GM19043 (cell line): ENCODE measurements around the gene WNT4.

ENCODE experiments used
- ATAC-seq: cut with Tn5 transposase; IDR thresholded peaks from one replicate; pipeline ENCODE4 v1.9.1; 2021; ENCODE audit warnings: low read depth; ENCODE audit not compliant: unreplicated experiment

The WNT4 gene

DNA sequence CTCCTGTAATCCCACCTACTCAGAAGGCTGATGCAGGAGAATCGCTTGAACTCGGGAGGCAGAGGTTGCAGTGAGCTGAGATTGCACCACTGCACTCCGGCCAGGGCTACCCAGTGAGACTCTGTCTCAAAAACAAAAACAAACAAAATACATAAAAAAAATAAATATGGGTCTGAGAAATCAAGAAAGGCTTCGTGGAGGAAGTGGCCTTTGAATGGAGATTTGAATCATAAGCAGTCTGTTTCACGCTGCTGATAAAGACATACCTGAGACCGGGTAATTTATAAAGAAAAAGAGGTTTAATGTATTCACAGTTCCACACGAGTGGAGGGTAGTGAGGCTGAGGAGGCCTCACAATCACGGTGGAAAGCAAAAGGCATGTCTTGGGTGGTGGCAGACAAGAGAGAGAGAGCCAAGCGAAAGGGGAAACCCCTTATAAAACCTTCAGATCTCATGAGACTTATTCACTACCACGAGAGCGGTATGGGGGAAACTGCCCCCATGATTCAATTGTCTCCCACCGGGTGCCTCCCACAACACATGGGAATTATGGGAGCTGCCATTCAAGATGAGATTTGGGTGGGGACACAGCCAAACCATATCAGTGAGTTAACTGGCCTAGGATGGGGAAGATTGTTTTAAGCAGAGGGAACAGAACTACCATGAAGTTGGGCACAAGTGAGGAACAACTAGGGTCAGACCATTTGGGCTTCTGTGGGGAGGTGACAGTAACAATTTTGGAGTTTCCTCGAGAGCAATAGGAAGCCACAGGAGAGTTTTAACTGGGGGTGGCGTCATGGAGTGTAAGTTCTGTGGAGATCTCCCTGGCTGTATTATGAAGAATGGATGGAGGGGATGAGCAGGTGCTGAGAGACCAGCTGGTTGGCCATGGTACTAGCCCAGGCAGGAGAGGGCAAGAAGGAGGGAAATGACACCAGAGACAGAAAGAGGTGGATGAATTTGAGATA, 22.2 kb upstream of the WNT4 start:
- ATAC-seq, result no peak

DNA sequence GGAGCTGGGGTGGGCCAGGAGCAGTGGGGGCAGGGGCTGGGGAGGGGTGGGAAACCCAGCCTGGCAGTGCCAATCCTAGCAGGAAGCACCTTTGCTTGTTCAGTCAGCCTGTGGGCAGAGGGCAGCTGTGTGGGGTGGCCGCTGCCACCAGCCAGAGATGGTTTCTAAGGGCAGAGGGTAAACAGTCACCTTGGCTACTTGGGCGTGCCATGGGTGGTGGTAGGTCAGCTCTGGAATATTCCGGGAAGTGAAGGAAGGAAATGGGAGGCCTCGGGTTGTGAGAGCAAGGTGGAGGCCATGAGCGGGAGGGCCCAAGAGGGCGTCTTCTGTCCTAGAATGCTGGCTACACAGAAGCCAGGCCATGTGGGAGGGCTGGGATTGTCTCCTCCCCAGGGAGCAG, 20.7 kb upstream of the WNT4 start:
- ATAC-seq, result no peak

- no peak for ATAC-seq
Measured at GRCh38 chr1:22163137-22163536, 20.2 kb upstream of the WNT4 start.

- no peak for ATAC-seq
Measured at GRCh38 chr1:22159891-22160290, 17.0 kb upstream of the WNT4 start.

GRCh38 chr1:22158654-22159053, 15.8 kb upstream of the WNT4 start:
- ATAC-seq, result no peak

GRCh38 chr1:22157359-22157966, 14.6 kb upstream of the WNT4 start:
- no peak for ATAC-seq

DNA sequence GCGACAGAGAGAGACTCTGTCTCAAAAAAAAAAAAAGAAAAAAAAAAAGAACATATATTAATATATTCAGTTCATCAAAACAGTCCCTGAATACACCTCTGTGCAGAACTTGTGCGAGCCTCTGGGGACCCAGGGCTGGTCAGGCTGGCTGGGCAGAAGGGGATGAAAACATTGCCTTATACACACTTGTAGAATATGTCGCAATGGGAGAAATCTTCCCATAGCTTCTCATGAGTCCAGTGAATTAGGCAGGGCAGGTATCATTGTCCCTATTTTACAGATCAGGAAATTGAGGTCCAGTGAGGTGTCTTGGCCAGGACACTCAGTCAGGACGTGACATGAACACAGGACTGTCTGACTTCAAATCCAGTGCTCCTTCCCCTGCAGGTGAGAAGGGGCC, 12.6 kb upstream of the WNT4 start:
- no peak for ATAC-seq

DNA sequence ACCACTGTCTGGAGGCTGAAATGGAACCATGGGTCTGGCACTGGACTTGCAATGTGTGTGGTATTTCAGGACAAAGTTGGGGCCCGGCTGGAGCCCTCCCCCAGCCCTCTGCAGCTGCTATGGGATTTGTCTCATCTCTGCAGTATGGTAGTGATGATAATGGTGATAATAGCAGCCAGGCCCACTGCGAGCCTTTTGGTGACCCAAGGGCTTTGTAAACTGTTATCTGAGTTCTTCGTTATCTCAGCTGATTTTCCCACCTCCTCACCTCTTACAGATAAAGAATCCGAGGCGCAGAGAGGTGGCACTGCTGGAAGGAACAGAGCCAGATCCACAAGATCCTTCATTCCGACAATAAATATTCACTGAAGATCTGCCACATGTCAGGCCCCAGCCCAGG, 11.7 kb upstream of the WNT4 start:
- ATAC-seq, result no peak

- ATAC-seq, result no peak
Measured at GRCh38 chr1:22153660-22154437, 11.0 kb upstream of the WNT4 start.

DNA sequence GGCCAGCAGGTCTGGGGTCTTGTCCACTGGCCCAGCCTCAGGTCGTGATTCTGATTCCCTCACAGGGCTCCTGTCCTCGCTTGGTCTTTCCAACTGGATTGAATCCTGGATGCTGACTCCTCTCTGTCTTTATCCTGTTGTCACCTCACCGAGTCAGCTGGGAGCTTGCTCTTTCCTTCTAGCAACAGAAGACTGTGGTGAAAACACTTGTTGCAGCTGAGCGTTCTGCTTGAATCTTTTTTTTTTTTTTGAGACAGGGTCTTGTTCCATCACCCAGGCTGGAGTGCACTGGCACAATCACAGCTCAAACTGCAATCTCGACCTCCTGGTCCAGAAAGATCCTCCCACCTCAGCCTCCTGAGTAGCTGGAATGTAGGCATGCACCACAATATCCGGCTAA, 8.0 kb upstream of the WNT4 start:
- no peak for ATAC-seq

DNA sequence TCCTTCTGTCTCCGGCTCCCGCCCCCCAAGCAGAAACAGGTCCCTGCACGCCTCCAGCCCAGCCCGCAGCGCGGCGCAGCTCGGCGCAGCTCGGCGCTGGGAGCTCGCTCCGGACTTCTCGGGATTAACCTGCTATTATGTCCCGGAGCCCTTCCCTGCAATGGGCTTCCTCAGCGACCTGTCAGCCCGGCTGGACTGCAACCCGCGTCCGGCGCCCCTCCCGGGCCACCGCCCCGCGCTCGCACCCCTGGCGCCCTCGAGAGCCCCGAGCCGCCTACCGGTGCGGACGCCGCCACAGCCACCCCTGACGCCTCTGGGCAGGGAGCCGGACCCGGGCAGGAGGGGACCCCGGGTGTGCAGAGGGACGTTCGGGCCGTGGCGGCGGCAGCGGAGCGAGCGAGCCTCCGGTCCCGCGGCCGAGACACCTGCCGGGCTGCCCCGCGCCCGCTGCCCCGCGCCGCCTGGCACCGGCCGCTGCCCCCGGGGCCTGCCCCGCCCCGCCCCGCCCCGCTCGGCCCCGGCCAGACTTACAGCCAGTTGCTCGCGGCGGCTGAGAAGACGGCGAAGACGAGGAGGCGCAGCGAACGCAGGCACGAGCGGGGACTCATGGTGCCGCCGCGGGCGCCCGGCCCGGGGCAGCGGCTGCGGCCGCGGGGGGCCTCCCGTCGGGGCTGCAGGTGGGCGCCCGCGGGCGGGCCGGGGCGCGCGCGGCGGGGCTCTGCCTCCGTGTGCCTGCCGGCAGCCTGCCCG, 407 bp downstream of the WNT4 start:
- no peak for ATAC-seq

DNA sequence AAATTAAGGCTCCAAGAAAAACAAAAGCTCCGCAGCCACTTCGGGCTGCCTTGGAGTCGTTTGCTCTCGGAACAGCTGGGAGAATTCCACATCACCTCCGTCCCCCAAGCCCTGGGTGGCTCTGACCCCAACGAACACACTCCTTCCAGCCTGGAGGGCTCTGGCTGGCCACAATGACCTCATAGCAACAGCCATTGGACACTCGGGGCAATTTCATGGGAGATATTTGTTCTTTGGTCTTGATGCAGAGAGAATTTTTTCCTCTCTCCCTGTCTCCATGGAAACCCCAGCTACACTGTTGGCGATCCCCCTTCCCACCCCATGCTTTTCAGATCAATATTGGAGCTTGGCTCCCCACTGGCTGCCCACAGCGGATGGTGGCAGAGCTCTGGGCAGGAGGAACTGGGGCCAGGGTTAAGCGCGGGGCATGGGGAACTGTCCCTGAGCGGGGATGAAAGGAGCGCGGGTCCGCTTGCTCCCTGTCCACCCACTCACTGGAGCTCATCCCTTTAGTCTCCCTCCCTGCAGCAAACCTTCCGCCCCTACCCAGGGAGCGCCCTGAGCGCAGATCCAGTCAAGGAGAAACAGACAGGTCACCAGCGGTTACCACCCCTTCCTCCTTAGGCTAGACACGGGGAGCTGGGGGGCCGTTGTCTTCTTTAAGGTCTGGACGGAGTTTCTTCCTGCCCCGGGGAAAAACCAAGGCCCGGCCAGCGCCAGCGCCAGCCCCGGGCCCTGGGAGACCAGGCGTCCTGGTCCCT, 1.2 kb downstream of the WNT4 start:
- ATAC-seq, result no peak

DNA sequence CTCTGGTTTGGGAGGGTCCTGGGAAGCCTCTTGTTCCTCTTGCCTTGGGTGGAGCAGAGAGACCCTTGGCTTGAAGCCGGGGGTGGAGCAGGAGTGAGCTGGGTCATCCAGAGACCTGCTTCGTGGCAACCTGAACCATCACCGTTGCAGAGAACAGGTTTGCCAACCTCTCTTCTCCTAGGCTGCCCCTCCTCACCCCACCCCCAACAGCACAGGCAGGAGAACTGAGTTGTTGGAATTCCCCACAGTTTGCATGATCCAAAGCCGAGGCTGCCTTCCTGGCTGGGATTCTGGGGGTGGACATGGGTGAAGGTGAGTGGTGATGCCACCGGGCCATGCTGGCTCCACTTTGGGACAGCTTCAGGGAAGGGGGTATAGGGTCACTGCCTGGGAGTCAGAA, 2.2 kb downstream of the WNT4 start:
- ATAC-seq, result no peak

DNA sequence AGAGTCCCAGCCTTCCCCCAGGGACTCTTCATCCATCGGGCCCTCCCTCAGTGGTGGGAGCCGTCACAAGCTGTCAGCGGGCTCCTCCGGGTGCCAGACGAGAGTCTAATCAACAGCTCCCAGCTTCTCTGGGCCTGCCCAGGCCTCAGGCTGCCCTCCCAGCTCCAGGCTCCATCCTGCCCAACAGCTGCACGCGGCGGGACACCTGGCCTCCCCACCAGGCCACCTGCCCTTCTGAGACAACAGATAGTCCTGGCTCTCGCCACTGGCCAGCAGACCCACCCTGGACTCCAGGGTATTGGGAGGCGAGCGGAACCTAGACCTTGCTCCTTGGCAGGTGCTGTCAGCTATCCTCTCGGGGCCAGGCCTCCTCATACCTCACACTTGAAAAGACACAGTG, 3.1 kb downstream of the WNT4 start:
- ATAC-seq, result no peak

GRCh38 chr1:22139066-22139594, 3.8 kb downstream of the WNT4 start:
- no peak for ATAC-seq

GRCh38 chr1:22137004-22137720, 5.7 kb downstream of the WNT4 start:
- no peak for ATAC-seq

DNA sequence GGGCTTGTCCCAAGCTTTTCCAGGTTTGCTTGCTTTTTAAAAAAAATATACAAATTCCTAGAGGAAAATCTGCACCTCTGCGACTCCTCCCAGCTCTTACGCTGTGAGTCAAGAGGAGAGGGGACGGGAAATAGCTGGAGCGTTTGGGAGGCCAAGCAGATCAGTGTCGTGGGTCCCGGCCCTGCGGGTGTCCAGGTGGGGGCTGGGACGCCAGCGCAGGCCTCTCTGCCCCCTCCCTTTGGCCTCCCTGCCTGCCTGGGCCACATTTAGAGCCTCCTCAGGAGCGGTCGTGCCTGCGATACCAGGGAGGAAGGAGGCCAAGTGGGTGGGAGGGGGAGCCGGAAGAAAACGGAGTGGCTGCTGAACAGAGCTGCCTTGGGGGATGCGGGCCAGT, 9.0 kb downstream of the WNT4 start:
- ATAC-seq, result no peak

DNA sequence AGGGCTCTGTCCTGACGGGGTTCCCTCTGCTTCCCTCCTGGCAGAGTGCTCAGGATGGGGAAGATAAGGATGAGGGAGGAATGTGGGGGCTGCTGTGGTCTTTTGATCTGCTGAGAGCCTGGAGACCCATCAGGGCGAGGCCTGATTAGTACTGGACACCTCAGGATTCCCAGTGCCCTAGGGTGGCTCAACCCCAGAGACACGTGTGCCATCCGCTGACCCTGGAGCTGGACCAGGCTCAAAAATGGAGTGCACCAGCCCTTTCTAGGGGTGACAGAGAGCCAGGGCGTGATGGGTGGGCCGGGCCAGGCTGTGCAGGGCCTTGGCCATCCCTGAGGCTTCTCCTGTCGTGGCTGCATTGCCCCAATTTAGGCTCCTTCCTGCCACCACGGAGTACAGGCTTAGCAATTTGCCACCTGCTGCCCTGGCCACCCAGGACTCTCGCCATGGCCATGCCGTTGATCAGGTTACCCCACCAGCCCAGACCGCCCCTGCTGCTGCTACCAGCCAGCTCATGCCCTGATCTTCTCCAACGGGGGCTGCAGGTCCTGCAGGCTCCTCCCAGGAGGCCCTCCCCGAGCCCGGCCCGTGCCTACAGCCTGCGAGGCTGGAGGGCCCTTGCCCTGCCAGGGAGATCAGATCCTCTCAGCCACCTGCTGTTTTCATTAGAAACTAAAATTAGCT, 9.5 kb downstream of the WNT4 start:
- no peak for ATAC-seq
